HG03558 (cell line): ENCODE measurements around the gene SNX21.
"Not testable (repeated sequence)": the region's sequence is repeated elsewhere in the genome, so short reads cannot be mapped to it uniquely, and the experiment has no call there.

Experiments used
- ATAC-seq: cut with Tn5 transposase; IDR thresholded peaks from one replicate; pipeline ENCODE4 v1.9.1; 2021; ENCODE audit warnings: moderate number of reproducible peaks; ENCODE audit not compliant: unreplicated experiment; ENCODE audit errors: extremely low read depth

SNX21 gene

DNA sequence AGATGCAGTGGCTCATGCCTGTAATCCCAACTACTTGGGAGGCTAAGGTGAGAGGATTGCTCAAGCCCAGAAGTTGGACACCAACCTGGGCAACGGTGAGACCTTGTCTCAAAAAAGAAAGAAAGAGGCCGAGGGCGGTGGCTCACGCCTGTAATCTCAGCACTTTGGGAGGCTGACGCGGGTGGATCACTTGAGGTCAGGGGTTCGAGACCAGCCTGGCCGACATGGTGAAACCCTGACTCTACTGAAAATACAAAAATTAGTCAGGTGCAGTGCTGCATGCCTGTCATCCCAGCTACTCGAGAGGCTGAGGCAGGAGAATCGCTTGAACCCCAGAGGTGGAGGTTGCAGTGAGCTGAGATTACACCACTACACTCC, 40.5 kb downstream of the SNX21 start:
- ATAC-seq = not testable (repeated sequence)

DNA sequence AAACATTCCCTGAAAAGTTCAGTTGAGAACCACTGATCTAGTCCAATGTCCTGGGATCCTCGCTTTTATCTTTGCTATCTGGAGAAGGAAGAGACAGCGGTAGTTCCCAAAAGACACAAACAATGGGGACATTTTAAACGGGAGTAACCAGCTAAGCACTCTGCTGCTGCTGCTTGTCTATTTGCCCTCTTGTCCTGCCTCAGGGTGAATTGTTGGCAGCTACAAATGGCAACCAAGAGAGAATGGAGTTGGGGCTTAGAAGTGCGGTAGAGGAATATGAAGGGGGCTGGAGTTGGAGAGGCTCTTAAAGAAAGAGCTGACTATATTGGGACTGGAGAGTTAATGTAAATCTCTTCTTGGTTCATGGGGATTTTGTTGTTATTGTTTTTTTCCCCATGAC, 41.0 kb downstream of the SNX21 start:
- no peak for ATAC-seq

GRCh38 chr20:45878076-45878761, 44.6 kb downstream of the SNX21 start:
- no peak for ATAC-seq

DNA sequence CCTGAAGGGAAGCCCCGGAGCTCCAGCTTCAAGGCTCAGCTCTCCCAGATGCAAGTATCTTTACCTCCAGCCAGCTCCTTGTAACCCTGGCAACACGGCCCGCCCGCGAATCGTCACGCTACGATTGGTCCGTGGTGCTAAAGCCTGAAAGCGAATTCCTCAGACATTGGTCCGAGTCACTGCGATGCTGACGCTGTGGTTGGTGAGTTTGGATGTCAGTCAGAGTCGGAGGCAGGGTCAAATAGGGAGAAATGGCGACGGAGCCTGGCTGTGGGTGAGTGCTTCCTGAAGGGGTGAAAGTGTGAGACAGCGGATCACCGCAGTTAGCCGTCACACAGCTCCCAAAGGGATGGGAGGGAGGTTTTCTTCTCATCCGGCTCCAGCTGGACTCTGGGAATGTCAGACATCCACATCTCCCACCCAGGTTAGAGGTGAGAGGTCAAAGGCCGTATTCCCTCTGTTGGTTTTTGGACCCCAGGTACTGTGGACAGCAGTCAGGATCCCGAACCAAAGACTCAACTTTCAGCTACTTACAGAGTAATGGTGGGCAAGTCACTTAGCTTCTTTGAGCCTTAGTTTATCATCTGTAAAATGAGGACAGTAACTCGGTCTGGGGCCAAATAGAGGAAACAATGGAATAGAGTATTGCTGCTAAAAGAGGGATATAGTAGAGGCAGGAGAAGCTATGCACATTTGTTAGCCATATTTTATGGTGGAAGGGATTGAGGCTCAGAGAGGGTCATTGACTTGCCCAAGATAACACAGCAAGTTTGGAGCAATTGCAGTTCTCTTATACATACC, 47.6 kb downstream of the SNX21 start, which contains the start of gene ZSWIM1:
Gene ZSWIM1, plus strand, starts transcription at position 240 of the 801 bp plus-strand sequence. CDS start 1,366 bp downstream, outside the sequence.
- peak; percentile 91 for ATAC-seq

DNA sequence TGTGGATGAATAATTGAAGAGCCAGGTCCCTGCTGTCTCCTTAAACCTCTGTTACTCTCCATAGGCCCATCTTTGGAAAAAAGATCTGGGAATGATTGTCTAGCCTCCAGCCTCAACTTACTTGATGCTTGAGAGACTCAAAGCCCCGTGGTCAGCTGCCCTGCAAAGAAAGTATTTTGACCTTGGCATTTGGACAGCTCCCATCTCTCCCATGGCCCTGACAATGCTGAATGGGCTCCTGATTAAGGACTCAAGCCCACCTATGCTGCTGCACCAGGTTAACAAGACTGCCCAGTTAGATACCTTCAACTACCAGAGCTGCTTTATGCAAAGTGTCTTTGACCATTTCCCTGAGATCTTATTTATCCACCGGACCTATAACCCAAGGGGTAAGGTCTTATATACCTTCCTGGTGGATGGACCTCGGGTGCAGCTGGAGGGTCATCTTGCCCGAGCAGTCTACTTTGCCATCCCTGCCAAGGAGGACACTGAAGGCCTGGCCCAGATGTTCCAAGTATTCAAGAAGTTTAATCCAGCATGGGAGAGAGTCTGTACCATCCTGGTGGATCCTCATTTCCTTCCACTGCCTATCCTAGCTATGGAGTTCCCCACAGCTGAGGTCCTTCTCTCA, 49.0 kb downstream of the SNX21 start:
- no peak for ATAC-seq

- no peak for ATAC-seq
These were observed 49.5 kb downstream of the SNX21 start for GRCh38 chr20:45883100-45883469.

GRCh38 chr20:45886590-45887345, 53.2 kb downstream of the SNX21 start:
- no peak for ATAC-seq

- ATAC-seq = no peak
These were observed 53.7 kb downstream of the SNX21 start, which contains the start of gene SPATA25 for GRCh38 chr20:45887346-45887715. TSS of gene SPATA25 (minus strand) at chr20:45887622. CDS start at chr20:45887590, 32 bp downstream.

GRCh38 chr20:45888681-45889080, 55.1 kb downstream of the SNX21 start:
- no peak for ATAC-seq

DNA sequence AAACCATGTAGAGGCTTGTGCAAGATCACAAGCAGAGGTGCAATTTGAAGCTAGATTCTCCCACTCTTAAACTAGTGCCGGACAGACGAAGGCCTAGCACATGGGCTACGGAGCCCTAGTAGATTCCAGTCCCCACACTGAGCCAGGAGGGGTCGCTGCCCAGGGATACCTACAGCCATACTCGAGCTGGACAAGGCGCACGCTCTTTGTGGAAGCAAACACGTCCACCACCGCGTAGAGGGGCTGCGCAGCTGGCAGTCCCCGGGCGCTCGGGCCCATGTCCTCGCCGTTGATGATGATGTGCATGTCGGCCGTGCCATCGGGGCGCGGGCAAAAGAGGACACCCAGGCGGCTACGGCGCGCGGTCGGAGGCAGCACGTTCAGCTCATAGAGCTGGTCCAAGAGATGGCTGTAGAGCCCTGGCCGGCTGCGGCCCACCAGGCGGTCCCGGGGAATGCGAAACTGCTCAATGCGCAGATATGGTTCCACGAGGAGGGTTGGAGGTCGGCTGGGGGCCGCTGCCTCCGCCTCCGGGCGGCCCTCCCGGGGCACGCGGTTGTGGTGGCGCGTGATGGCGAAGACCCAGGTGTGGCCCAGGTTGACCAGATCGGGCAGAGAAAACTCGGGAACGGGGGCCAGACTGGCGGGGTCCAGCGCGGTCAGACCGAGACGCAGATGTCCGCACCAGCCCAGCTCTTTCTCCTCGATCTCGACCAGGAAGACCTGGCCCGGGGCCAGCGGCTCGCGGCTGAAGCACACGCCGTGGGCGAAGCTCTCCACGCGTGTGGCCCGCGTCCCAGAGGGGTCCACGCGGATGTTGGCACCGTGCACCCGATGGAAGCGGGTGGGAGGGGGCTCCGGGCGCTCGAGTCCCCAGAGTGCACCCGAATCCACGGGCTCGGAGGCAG, 56.7 kb downstream of the SNX21 start:
- no peak for ATAC-seq

DNA sequence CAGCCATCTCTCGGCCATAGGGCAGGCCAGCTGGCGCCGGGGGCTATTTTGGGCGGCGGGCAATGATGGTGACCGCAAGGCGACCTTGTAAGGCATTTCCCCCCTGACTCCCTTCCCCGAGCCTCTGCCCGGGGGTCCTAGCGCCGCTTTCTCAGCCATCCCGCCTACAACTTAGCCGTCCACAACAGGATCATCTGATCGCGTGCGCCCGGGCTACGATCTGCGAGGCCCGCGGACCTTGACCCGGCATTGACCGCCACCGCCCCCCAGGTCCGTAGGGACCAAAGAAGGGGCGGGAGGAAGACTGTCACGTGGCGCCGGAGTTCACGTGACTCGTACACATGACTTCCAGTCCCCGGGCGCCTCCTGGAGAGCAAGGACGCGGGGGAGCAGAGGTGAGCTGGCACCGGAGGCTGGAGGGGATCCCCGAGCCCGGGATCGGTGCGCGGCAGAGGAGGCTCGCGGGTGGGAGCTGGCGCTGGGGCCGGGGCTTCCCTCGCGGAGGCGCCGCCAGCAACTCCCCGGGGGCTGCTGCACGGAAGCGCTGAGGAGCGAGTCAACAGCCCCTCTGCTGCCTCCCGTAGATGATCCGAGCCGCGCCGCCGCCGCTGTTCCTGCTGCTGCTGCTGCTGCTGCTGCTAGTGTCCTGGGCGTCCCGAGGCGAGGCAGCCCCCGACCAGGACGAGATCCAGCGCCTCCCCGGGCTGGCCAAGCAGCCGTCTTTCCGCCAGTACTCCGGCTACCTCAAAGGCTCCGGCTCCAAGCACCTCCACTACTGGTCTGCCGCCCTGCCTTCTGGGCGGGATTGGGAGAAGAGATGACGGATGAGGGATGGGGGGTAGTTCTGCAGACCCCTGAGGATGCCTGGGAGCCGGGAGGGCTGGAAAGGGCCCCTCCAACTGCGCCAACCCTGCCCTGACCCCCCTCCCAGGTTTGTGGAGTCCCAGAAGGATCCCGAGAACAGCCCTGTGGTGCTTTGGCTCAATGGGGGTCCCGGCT, 57.7 kb downstream of the SNX21 start, which contains the start of the genes CTSA and NEURL2:
Gene CTSA, plus strand, starts transcription at position 351 of the 999 bp plus-strand sequence. Its CDS starts 234 bp downstream, at position 585.
Gene NEURL2, minus strand, starts transcription at position 224 of the 999 bp plus-strand sequence. Its CDS starts 217 bp downstream, at position 7.
- ATAC-seq = no peak

DNA sequence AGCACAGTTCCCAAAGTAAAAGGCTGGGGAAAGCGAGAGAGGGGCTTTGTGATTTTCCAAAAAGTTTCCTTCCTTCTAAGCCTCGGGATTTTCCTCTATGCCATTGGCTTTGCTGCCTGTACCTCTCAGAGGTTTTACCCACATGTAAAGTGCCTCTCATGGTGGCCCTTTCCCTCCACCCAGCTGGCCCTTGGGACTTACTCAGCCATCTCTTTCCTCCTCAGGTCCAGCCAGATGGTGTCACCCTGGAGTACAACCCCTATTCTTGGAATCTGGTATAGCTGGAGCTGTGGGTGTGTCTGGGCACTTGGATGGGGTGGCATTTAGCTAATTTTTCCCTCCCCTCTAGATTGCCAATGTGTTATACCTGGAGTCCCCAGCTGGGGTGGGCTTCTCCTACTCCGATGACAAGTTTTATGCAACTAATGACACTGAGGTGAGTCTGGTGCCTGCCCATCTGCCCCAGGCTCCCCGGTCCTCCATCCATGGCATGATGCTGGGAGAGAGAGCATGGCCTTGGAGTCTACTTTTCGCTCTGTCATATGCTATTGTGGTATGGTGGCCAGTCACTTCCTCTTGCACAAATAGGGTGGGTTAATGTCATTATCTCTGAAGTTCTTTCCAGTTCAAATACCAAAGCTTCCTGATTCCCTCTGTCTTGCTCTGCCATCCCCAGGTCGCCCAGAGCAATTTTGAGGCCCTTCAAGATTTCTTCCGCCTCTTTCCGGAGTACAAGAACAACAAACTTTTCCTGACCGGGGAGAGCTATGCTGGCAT, 58.6 kb downstream of the SNX21 start:
- no peak for ATAC-seq
